Breast epithelium (tissue), 3 donors: ENCODE results near the gene COL7A1.

ENCODE experiments used
- POLR2A ChIP-seq: fragments of 450-650 bp; IDR thresholded peaks from one replicate; pipeline ENCODE4 v1.6.1; 2016; ENCODE audit warnings: antibody characterized with exemption, mild to moderate bottlenecking, moderate library complexity
- POLR2AphosphoS5 ChIP-seq, 3 donors: sonication (generic); formaldehyde crosslinking; IDR thresholded peaks; one replicate each; pipeline ENCODE4 v1.6.1; 2017; ENCODE audit warnings: antibody characterized with exemption in 3 of 3
- TF ChIP-seq, protein P1 (sequence below), 3 donors: fragments of 450-650 bp; IDR thresholded peaks; one replicate each; pipeline ENCODE4 v1.5.1; 2016 to 2017; ENCODE audit warnings: antibody characterized with exemption in 3 of 3, mild to moderate bottlenecking in 3 of 3, moderate library complexity in 3 of 3

GRCh38 chr3:48532977-48533337 lies 62.2 kb downstream of the COL7A1 start:
- TF ChIP-seq, protein P1, sequence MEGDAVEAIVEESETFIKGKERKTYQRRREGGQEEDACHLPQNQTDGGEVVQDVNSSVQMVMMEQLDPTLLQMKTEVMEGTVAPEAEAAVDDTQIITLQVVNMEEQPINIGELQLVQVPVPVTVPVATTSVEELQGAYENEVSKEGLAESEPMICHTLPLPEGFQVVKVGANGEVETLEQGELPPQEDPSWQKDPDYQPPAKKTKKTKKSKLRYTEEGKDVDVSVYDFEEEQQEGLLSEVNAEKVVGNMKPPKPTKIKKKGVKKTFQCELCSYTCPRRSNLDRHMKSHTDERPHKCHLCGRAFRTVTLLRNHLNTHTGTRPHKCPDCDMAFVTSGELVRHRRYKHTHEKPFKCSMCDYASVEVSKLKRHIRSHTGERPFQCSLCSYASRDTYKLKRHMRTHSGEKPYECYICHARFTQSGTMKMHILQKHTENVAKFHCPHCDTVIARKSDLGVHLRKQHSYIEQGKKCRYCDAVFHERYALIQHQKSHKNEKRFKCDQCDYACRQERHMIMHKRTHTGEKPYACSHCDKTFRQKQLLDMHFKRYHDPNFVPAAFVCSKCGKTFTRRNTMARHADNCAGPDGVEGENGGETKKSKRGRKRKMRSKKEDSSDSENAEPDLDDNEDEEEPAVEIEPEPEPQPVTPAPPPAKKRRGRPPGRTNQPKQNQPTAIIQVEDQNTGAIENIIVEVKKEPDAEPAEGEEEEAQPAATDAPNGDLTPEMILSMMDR (IDR thresholded peaks at IDR 0.05) = no peak
- TF ChIP-seq POLR2A = no peak
- no peak for TF ChIP-seq POLR2AphosphoS5 (IDR thresholded peaks at IDR 0.05)
